WTC11 (cell line): ENCODE measurements around the gene FAM24B.

Experiments used
- CDX4 ChIP-seq: fragments of 250-450 bp; sonication (Bioruptor Pico); IDR thresholded peaks from 2 replicates; pipeline ENCODE4 v1.9.0; 2021; ENCODE audit warnings: moderate library complexity, mild to moderate bottlenecking, inconsistent platforms, borderline replicate concordance
- CREM ChIP-seq: sonication (generic); formaldehyde crosslinking; IDR thresholded peaks from 2 replicates; pipeline ENCODE4 v1.8.1; 2022; ENCODE audit warnings: mild to moderate bottlenecking, missing genetic modification reagents, moderate library complexity
- JUN ChIP-seq: sonication (generic); formaldehyde crosslinking; IDR thresholded peaks from 2 replicates; pipeline ENCODE4 v1.8.0; 2023; ENCODE audit warnings: mild to moderate bottlenecking, missing genetic modification reagents
- NR2C2 ChIP-seq: sonication (generic); formaldehyde crosslinking; IDR thresholded peaks from 2 replicates; pipeline ENCODE4 v1.8.0; 2022; ENCODE audit warnings: mild to moderate bottlenecking, missing genetic modification reagents
- SMAD4 ChIP-seq: sonication (generic); formaldehyde crosslinking; IDR thresholded peaks from 2 replicates; pipeline ENCODE4 v1.8.0; 2022; ENCODE audit warnings: mild to moderate bottlenecking, missing genetic modification reagents
- SP1 ChIP-seq: sonication (generic); formaldehyde crosslinking; conservative IDR thresholded peaks from 2 replicates; pipeline ENCODE4 v1.8.1; 2022; ENCODE audit warnings: missing genetic modification reagents
- TF ChIP-seq, protein P1 (sequence below): sonication (generic); formaldehyde crosslinking; IDR thresholded peaks from 2 replicates; pipeline ENCODE4 v1.8.0; 2022; ENCODE audit warnings: mild to moderate bottlenecking, missing genetic modification reagents
- TF ChIP-seq, protein P2 (sequence below): fragments of 200-600 bp; IDR thresholded peaks from 2 replicates; pipeline ENCODE4 v1.8.0; 2022; ENCODE audit warnings: antibody characterized with exemption
- TF ChIP-seq, protein P3 (sequence below): sonication (generic); formaldehyde crosslinking; IDR thresholded peaks from 2 replicates; pipeline ENCODE4 v1.8.0; 2022; ENCODE audit warnings: mild to moderate bottlenecking, missing genetic modification reagents

GRCh38 chr10:122845783-122846332 is 33.5 kb downstream of the FAM24B start, which contains the start of gene CUZD1:
- TF ChIP-seq, protein P1, sequence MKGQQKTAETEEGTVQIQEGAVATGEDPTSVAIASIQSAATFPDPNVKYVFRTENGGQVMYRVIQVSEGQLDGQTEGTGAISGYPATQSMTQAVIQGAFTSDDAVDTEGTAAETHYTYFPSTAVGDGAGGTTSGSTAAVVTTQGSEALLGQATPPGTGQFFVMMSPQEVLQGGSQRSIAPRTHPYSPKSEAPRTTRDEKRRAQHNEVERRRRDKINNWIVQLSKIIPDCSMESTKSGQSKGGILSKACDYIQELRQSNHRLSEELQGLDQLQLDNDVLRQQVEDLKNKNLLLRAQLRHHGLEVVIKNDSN (CRISPR knock-in tag), result no peak
- TF ChIP-seq, protein P2, sequence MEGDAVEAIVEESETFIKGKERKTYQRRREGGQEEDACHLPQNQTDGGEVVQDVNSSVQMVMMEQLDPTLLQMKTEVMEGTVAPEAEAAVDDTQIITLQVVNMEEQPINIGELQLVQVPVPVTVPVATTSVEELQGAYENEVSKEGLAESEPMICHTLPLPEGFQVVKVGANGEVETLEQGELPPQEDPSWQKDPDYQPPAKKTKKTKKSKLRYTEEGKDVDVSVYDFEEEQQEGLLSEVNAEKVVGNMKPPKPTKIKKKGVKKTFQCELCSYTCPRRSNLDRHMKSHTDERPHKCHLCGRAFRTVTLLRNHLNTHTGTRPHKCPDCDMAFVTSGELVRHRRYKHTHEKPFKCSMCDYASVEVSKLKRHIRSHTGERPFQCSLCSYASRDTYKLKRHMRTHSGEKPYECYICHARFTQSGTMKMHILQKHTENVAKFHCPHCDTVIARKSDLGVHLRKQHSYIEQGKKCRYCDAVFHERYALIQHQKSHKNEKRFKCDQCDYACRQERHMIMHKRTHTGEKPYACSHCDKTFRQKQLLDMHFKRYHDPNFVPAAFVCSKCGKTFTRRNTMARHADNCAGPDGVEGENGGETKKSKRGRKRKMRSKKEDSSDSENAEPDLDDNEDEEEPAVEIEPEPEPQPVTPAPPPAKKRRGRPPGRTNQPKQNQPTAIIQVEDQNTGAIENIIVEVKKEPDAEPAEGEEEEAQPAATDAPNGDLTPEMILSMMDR, result no peak
- TF ChIP-seq SMAD4 (no peak), CDX4 (CRISPR knock-in tag) (no peak), SP1 (CRISPR knock-in tag) (no peak), JUN (no peak), NR2C2 (CRISPR knock-in tag) (0 out of 2 replicates have a peak, but pooled peaks have one; percentile 13), CREM (CRISPR knock-in tag) (no peak)
- TF ChIP-seq, protein P3, sequence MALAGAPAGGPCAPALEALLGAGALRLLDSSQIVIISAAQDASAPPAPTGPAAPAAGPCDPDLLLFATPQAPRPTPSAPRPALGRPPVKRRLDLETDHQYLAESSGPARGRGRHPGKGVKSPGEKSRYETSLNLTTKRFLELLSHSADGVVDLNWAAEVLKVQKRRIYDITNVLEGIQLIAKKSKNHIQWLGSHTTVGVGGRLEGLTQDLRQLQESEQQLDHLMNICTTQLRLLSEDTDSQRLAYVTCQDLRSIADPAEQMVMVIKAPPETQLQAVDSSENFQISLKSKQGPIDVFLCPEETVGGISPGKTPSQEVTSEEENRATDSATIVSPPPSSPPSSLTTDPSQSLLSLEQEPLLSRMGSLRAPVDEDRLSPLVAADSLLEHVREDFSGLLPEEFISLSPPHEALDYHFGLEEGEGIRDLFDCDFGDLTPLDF, result no peak
